HG03558 (cell line): ENCODE measurements around the gene IFITM2.
"Not testable (repeated sequence)": the region's sequence is repeated elsewhere in the genome, so short reads cannot be mapped to it uniquely, and the experiment has no call there.

Experiments
- ATAC-seq: cut with Tn5 transposase; IDR thresholded peaks from one replicate; pipeline ENCODE4 v1.9.1; 2021; ENCODE audit warnings: moderate number of reproducible peaks; ENCODE audit not compliant: unreplicated experiment; ENCODE audit errors: extremely low read depth

Gene IFITM2

GRCh38 chr11:307766-308708 lies at the start of gene IFITM2:
Gene IFITM2 (plus strand): TSS chr11:307816. CDS start chr11:308193, 377 bp downstream.
- ATAC-seq: not testable (repeated sequence)

- no peak for ATAC-seq
These were observed 48.2 kb upstream of the IFITM2 start for GRCh38 chr11:259413-259812.

DNA sequence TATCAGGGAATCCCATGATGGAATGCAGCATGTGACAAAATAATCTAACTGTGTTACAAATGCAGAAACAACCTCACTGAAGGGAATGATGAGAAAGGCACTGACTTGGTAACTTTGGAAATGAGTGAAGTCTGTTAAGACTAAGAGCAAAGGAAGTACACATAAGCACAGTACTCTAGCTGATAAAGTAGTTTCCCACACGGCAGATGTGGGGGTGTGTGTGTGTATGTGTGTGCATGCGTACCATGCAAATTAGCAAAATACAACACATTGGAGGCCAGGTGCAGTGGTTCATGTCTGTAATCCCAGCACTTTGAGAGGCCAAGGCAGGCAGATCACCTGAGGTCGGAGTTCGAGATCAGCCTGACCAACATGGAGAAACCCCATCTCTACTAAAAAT lies 46.0 kb upstream of the IFITM2 start:
- no peak for ATAC-seq

DNA sequence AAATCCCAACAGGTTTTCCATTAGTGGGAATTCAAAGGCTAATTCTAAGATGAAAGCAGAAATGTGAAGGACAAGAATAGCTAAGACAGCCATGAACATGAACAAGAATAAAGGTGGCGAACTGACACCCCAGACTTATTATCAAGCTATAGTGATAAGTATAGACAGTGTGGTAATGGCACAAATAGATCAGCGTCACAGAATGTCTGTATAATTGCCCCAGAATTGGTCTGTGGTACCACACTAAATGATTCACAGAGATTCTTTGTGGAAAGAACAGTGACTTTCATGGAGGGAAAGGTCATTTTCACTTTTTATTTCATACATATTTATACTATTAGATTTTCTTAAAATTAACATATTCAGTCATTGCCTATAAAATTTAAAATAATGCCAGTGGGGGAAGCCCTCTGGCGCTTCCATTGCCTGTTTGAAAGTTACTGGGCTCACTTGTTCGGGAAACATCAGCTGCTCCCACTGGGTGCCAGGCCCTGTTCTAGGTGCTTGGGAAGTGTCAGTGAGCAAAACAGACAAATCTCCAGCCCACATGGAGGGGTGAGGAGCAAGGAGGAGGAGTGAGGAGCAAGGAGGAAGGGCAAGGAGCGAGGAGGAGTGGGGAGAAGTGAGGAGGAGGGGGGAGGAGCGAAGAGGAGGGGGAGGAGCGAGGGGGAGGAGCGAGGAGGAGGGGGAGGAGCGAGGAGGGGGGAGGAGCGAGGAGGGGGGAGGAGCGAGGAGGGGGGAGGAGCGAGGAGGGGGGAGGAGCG lies 40.8 kb upstream of the IFITM2 start:
- ATAC-seq: no peak

DNA sequence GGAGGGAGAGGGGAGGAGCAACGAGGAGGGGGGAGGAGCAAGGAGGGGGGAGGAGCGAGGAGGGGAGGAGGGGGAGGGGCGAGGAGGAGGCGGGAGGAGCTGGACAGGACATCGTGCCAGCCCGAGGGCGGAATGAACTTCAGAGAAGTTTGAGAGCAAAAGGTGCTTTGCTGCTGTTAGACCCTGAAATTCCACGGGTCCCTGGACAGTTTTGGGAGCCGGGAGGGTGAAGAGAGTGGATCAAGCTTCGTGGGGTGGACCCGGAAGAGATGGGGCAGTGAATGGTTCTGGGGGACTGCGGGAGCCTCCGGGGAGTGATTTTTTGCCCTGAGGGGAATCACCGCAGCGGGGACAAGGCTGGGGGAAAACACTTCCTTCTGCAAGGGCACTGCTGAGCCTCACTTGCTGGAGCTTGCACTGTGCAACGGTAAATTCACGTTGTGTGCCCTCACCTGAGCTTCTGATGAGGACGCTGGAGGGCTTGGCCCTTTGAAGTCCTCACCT lies 40.1 kb upstream of the IFITM2 start:
- ATAC-seq: no peak

DNA sequence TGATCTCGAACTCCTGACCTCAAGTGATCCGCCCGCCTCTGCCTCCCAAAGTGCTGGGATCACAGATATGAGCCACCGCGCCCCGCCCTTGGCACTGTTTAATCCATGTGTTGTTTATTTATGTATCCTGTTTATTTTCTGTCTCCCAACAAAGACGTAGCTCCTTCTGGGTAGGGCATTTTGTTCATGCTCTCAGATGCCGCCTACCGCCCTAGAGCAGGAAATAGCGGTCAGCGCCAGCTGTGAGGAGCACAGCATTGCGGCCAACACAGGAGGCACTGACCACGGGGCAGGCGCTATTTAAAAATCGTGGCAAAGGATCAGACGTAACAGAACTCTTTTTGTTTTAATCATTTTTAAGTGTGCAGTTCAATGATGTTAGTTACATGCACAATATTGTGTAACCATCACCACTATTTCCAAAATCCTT lies 38.9 kb upstream of the IFITM2 start:
- ATAC-seq: not testable (repeated sequence)

GRCh38 chr11:269146-269890 lies 38.3 kb upstream of the IFITM2 start:
- ATAC-seq: peak; percentile 60

DNA sequence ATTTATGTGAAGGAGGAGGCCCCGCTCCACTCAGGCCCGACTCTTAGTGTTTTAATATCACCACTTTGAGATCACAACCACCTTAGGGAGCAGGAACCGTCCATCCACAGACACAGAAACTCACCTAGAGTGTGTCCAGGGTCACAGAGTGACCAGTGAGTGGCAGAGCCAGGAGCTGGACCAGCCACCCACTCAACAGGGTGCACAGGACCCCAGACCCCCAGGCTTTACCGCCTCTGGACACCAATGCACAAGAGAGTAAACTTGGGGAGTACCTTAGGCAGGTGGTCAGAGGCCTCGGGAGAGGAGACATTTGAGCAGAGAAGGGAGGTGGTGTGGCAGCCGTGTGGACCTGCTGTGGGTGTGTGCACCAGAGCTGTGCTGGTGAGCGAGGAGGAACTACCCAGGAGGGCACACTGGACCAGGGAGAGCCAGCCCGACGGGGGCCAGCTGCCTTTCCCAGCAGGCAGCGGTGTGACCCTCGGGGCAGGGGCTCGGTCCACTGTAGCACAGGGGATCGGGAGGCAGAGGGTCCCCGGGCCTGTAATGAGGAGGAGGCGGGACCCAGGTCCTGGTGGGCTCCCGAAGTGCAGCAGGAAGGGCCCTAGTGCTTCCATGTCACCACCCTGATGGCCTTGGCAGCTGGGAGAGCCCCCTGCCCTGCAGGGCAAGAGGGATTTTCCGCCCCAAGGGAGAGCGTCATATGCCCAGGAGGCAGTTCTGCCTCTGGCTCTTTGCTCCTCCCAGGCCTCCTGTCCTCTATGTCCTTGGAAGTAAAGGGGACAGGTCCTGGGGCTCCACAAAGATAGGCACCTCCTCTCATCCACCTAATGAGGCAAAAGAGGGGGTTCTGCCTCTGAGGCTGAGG lies 36.9 kb upstream of the IFITM2 start:
- ATAC-seq: no peak

GRCh38 chr11:271319-271715 lies 36.3 kb upstream of the IFITM2 start:
- ATAC-seq: no peak

DNA sequence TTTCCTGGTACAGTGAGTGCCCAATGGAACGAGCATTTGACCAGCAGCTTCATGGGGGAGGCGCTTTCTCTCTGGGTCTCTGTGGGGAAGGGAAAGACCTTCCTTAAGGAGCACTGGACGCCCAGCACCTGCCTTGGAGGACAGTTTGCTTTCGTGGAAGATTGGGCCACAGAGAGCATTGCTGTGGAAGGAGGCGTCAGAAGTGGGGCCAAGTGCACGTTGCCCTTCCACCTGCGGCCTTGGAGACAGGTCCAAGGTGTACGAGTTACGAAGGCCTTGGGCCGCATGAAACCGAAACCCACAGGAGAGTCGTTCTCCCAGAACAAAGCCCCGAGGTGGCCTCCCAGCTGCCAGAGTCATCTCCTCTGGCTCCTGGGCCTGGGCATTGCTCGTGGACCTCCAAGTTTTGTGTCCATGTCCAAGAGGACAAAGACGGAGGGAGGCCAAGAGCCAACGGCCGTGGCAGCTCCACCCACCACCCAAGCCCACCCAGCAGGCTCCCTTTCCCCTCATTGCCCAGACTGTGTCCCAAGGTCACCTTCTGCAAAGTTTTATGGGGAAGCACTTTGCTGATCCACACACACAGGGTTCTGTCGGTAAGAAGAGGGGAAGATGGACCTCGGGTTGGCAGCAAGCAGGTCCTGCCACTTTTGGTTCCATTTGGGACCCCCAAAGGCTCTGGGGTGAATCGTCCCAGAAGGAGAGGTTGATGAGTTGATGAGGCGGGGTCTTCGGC lies 35.3 kb upstream of the IFITM2 start:
- no peak for ATAC-seq

DNA sequence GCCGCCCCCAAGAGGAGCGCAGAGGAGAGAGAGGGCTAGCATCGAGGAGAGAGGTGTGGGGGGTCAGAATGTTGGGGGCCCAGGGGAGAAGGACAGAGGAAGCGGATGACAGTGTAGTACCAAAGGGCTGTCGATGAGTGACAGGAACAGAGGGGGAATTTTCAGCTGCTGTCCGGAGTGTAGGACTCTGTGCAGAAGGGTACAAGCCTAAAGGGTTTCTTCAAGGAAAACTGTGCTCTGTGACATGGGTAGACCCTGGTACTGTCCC lies 34.8 kb upstream of the IFITM2 start:
- no peak for ATAC-seq

DNA sequence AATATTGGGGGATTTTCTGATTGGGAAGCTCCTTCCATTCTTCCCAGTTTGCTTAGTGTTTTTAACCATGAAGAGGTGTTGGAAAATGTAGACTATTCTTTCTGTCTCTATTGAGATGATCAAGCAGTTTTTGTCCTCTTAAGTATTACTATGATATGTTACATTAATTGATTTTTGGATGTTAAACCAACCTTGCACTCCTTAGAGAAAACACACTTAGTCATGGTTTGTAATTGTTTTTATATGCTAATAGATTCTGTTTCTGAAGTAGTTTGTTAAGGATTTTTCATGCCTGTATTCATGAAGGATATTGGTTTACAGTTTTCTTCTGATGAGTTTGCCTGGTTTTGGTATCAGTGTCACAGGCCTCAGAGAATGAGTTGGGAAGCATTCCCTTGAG lies 31.4 kb upstream of the IFITM2 start:
- ATAC-seq: no peak

- no peak for ATAC-seq
These were observed 29.3 kb upstream of the IFITM2 start, which contains the start of gene NLRP6 for GRCh38 chr11:278001-278951. Gene NLRP6 (plus strand): TSS chr11:278407. CDS start chr11:278570, 163 bp downstream.

- no peak for ATAC-seq
These were observed 28.3 kb upstream of the IFITM2 start for GRCh38 chr11:279040-279965.

GRCh38 chr11:279966-280705 lies 27.5 kb upstream of the IFITM2 start:
- no peak for ATAC-seq
